HTERT RPE-1 (cell line): ENCODE results near the gene ZNF451.

Experiments used
- in situ Hi-C: fragments of 300-500 bp; cut with MboI; formaldehyde crosslinking; loops from 4 replicates; pipeline ENCODE4 v1.14.3; 2020; ENCODE audit warnings: low sequenced_read_pairs

ZNF451 gene

DNA sequence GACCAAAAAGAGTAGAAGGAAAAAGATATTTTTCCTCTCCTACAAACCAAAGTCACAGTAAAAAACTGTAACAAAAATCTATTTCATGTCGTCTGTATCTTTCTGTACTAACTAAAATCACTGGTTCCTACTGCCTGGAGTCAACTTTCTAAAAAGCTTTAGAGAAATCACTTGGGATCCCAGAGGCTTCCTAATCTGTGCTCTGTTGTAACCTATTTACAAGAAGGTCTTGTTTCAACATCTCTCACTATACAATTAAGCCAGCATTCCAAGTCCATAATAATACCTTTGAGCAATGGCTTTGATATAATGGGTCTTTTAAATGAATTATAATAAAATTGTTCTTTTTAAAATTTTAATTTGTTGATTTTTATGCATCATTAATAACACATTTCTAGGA lies 111.7 kb downstream of the ZNF451 start:
- in situ Hi-C loops: no loop called here

DNA sequence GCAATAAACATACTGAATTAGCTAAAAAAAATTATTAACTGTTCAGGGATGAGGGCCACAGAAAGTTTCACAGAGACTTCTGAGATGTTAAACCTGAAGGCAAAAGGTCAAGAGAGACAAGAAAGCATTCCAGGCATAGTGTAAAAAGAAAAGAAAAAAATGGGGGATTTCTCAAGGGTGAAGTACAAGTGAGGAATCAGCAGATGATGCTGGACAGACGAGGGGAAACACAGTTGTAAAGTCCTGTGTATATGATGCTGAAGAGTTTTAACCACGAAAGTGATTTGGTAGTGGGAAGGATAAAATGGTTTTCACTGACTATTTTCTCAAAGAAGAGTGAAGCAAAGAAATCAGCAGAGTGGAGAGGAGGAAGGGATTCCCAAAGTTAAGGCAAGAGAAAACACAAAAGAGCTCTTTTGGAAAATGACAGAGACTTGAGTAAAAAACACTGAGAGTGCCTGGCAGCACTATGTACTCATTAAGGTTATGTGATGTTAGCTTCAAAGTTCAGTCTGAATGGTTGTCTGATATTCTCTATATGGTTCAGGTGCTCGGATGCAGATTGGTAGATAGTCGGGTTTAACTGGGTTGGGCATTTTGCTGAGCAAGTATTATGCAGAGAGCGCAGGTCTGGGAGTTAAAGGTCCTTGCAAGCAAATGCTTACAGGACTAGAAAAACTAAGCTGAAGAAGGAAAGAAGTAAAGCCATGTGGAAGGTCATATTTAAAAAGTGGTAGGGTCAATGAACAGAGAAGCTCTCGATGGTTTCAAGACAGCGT lies 115.8 kb downstream of the ZNF451 start:
- in situ Hi-C loops: no loop called here

DNA sequence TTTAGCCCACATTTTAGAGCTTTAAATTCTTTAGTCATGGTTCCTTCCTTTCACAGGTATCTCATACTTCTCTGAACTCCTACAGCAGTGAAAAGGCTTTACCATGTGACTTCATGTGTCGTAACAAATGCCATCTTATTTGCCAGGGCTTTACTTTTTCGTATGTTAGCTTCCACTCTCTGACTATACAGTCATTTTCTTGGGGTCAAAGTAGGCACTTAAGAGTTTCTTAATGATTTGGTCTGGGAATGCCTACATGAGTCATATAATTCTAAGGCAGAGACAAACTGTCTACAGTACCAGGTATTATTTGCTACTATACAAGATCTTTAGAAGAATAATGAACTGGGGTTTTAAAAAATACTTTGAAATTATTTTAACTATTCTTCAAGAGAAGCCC lies 117.2 kb downstream of the ZNF451 start:
- in situ Hi-C loops: no loop called here

DNA sequence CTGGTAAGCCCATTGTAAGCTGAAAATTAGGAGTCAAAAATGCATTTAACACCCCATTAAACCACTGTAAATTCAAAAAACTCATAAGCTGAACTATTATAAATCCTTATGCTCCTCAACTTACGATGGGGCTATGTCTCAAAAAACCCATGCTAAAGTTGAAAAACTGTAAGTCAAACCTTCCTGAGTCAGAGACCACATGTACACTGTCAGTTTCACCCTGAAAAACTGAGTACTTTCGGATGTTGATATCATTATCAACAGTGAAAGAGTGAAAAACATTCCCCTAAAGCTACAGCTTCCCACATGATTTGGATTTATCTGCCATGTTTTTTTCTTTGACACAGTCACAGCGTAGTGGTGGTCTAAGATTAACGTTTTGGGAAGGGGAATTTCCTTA lies 117.9 kb downstream of the ZNF451 start:
- in situ Hi-C loops: no loop called here

DNA sequence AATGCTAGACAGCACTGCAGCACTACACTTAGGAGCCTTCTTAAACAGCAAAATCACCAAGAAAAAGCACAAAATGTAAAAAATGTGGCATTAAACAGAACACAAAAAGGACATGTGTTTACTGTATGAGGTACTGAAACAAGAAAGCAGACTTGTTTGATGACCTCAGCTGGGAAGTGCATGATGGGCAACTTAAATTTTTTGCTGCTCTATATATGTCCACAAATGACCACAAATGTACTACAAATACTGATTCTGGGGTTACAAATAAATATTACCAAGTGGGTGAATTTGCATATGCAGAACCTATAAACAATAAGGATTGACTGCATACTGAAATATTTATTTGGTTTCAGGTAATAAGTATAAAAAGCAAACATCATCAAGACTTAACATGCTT lies 119.0 kb downstream of the ZNF451 start:
- in situ Hi-C loops: no loop called here

DNA sequence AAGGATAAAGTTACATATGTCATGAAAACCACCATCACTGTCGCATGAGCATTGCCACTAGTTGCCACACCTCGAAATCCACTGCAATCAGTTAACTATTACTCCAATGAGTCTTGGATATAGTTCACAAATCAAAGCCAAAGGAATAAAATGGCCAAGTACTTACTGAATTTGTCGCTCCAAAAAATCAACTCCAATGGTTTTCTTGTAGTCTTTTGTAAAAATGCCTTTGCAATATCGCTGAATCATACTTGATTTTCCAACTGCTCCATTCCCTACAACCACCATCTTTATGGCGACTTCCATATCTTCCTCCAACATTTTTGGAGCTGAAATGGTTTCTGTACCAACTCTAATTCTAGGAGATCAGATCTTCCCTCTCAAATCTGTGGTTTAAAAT lies 120.1 kb downstream of the ZNF451 start:
- in situ Hi-C loops: no loop called here

DNA sequence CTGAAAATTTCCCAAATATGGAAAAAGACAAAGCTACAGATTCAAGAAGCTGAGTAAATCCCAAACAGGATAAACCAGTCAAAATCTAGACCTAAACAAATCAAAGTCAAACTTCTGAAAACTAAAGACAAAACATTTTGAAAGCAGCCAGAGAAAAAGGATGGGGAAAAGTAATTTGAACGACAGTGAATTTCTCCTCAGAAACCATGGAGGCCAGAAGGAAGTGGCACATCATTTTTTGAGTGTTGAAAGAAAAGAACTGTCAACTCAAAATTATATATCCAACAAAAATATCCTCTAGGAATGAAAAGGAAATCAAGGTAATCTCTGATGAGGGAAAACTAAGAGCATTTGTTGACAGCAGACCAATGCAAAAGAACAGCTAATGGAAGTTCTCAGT lies 125.3 kb downstream of the ZNF451 start:
- in situ Hi-C loops: no loop called here

DNA sequence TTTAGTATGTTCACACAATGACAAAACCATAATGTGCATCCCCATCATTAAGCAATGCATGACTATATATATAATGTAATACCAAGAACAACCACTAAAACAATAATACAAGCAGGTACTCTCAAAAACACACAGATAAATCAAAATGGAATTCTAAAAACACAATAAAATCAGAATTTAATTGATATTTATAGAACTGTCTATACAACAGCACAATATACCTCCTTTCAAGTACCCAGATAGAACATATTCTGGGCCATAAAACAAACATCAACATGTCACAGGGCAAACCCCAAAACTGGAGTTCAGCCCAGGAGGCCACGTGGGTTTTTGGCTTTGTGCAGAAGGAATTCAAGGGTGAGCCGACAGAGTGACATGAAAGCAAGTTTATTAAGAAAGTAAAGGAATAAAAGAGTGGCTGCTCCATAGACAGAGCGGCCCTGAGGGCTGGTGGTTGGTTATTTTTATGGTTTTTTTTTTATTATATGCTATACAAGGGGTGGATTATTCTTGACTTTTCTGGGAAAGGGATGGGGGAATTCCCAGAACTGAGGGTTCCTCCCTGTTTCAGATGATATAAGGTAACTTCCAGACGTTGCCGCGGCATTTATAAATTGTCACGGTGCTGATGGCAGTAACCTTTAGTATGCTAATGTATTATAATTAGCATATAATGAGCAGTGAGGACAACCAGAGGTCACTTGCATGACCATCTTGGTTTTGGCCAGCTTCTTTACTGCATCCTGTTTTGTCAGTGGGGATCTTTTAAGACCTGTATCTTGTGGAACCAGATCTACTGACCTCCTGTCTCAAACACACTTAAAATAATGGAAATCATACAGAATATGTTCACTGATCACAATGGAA lies 126.5 kb downstream of the ZNF451 start:
- in situ Hi-C loops: no loop called here

DNA sequence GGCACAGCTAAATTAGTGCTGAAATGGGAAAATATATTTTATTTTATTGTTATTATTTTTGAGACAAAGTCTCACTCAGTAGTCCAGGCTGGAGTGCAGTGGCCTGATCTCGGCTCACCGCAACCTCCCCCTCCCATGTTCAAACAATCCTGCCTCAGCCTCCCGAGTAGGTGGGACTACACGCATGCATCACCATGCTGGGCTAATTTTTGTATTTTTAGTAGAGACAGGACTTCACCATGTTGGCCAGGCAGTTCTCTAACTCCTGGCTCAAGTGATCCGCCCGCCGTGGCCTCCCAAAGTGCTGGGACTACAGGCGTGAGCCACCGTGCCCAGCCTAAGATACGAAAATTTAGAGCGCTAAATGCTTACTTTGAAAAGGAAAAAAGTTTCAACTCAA lies 127.3 kb downstream of the ZNF451 start:
- in situ Hi-C loops: no loop called here
